Stimulated activated naive CD8-positive, alpha-beta T cell treated with anti-CD3 and anti-CD28 coated beads, Interleukin-15, amount 100 ng/mL, for 72 hours (primary cell): ENCODE data around the gene AKNA.

Experiments
- ATAC-seq: fragments of 150-1000 bp; cut with Tn5 transposase; 2 replicates; pipeline ENCODE4 v1.10.0; 2021; ENCODE audit warnings: mild to moderate bottlenecking, moderate library complexity
- DNase-seq, 2 donors: peaks; one replicate each; pipeline ENCODE4 v3.0.0; 2021 to 2022
- H3K27ac Mint-ChIP-seq, 2 donors: one replicate each; pipeline ENCODE4 v1.8.0; 2022; ENCODE audit warnings: mild to moderate bottlenecking in 2 of 2, mixed read lengths in 2 of 2, moderate library complexity in 2 of 2
- H3K27me3 Mint-ChIP-seq: one replicate; pipeline ENCODE4 v1.8.0; 2022; ENCODE audit warnings: mixed read lengths
- H3K4me1 Mint-ChIP-seq: one replicate; pipeline ENCODE4 v1.8.0; 2022; ENCODE audit warnings: mild to moderate bottlenecking, mixed read lengths
- H3K4me3 Mint-ChIP-seq, 2 donors: one replicate each; pipeline ENCODE4 v1.8.0; 2022; ENCODE audit warnings: mild to moderate bottlenecking in 2 of 2, mixed read lengths in 2 of 2, moderate library complexity in 1 of 2
- H3K9me3 Mint-ChIP-seq, 2 donors: one replicate each; pipeline ENCODE4 v1.8.0; 2022; ENCODE audit warnings: mixed read lengths in 2 of 2

Gene AKNA

GRCh38 chr9:114300846-114301797, 86.7 kb downstream of the AKNA start:
- DNase-seq = peak in 1 of 2 donors; percentile 3
- Mint-ChIP-seq H3K27ac (peak overlapping the region; percentile 69 to 96), H3K4me3 (no peak overlapping the region), H3K27me3 (no peaks in the 10 kb centered on the region), H3K9me3 (no peaks in the 10 kb centered on the region), H3K4me1 (peaks cover 9% of the 10 kb centered on the region)
- no peak for ATAC-seq

GRCh38 chr9:114300153-114300845, 87.5 kb downstream of the AKNA start:
- Mint-ChIP-seq H3K27me3 (no peaks in the 10 kb centered on the region), H3K4me1 (peaks cover under 1% of the 10 kb centered on the region), H3K4me3 (no peak overlapping the region), H3K27ac (peak overlapping the region in 1 of 2 donors; percentile 96), H3K9me3 (peaks cover 0 to 1% of the 10 kb centered on the region in 2 donors)
- DNase-seq = peak in 1 of 2 donors; percentile 1
- no peak for ATAC-seq

- DNase-seq = peak in 1 of 2 donors; percentile 5
- peaks cover 0 to 9% of the 10 kb centered on the region in 2 donors for H3K9me3 Mint-ChIP-seq
- H3K27ac Mint-ChIP-seq = no peak overlapping the region
- ATAC-seq = no peak
- no peaks in the 10 kb centered on the region for H3K4me1 Mint-ChIP-seq
- H3K27me3 Mint-ChIP-seq = no peaks in the 10 kb centered on the region
- no peak overlapping the region for H3K4me3 Mint-ChIP-seq
Observed at GRCh38 chr9:114299286-114300152, 88.3 kb downstream of the AKNA start.

- Mint-ChIP-seq H3K9me3 (peaks cover 0 to 10% of the 10 kb centered on the region in 2 donors), H3K4me1 (peaks cover under 1% of the 10 kb centered on the region), H3K4me3 (no peak overlapping the region), H3K27me3 (peaks cover 1% of the 10 kb centered on the region), H3K27ac (no peak overlapping the region)
- DNase-seq (no peak), ATAC-seq (no peak)
Observed at GRCh38 chr9:114296338-114296737, 91.4 kb downstream of the AKNA start.

GRCh38 chr9:114294664-114295063, 93.1 kb downstream of the AKNA start:
- H3K27ac Mint-ChIP-seq = no peak overlapping the region
- DNase-seq (no peak), ATAC-seq (no peak)
- no peak overlapping the region for H3K4me3 Mint-ChIP-seq
- H3K27me3 Mint-ChIP-seq = peaks cover 8% of the 10 kb centered on the region
- H3K9me3 Mint-ChIP-seq = peaks cover 0 to 10% of the 10 kb centered on the region in 2 donors
- H3K4me1 Mint-ChIP-seq = peaks cover 6% of the 10 kb centered on the region

GRCh38 chr9:114291886-114292590, 95.7 kb downstream of the AKNA start:
- ATAC-seq (no peak), DNase-seq (peak in 1 of 2 donors; percentile 4)
- no peak overlapping the region for H3K4me3 Mint-ChIP-seq
- no peak overlapping the region for H3K27ac Mint-ChIP-seq
- peaks cover 6% of the 10 kb centered on the region for H3K4me1 Mint-ChIP-seq
- H3K9me3 Mint-ChIP-seq = peaks cover 0 to 10% of the 10 kb centered on the region in 2 donors
- H3K27me3 Mint-ChIP-seq = peaks cover 8% of the 10 kb centered on the region

GRCh38 chr9:114291064-114291474, 96.7 kb downstream of the AKNA start:
- peak; percentile 41 for ATAC-seq
- Mint-ChIP-seq H3K27me3 (peaks cover 8% of the 10 kb centered on the region), H3K9me3 (peaks cover 0 to 10% of the 10 kb centered on the region in 2 donors), H3K27ac (no peak overlapping the region), H3K4me1 (peaks cover 6% of the 10 kb centered on the region), H3K4me3 (no peak overlapping the region)
- peak; percentile 58 to 65 for DNase-seq

- peaks cover 6% of the 10 kb centered on the region for H3K4me1 Mint-ChIP-seq
- peaks cover 8% of the 10 kb centered on the region for H3K27me3 Mint-ChIP-seq
- DNase-seq (peak in 1 of 2 donors; percentile 7), ATAC-seq (peak; percentile 22)
- H3K4me3 Mint-ChIP-seq = no peak overlapping the region
- no peak overlapping the region for H3K27ac Mint-ChIP-seq
- H3K9me3 Mint-ChIP-seq = peaks cover 0 to 10% of the 10 kb centered on the region in 2 donors
Observed at GRCh38 chr9:114290561-114290986, 97.2 kb downstream of the AKNA start.

GRCh38 chr9:114289571-114290481, 98.0 kb downstream of the AKNA start:
- DNase-seq = peak in 1 of 2 donors; percentile 7
- H3K9me3 Mint-ChIP-seq = peaks cover 0 to 5% of the 10 kb centered on the region in 2 donors
- ATAC-seq = peak; percentile 34
- H3K4me3 Mint-ChIP-seq = no peak overlapping the region
- H3K27ac Mint-ChIP-seq = no peak overlapping the region
- H3K27me3 Mint-ChIP-seq = peaks cover 8% of the 10 kb centered on the region
- H3K4me1 Mint-ChIP-seq = peaks cover 6% of the 10 kb centered on the region

- Mint-ChIP-seq H3K4me1 (peaks cover 6% of the 10 kb centered on the region), H3K9me3 (no peaks in the 10 kb centered on the region), H3K4me3 (no peak overlapping the region), H3K27me3 (peaks cover 8% of the 10 kb centered on the region), H3K27ac (no peak overlapping the region)
- ATAC-seq (no peak), DNase-seq (peak in 1 of 2 donors; percentile 5)
Observed at GRCh38 chr9:114289106-114289505, 98.7 kb downstream of the AKNA start.

- DNase-seq (peak in 1 of 2 donors; percentile 3), ATAC-seq (no peak)
- Mint-ChIP-seq H3K27me3 (peaks cover 8% of the 10 kb centered on the region), H3K27ac (no peak overlapping the region), H3K4me1 (peaks cover 6% of the 10 kb centered on the region), H3K4me3 (no peak overlapping the region), H3K9me3 (no peaks in the 10 kb centered on the region)
Observed at GRCh38 chr9:114288193-114289091, 99.3 kb downstream of the AKNA start.

GRCh38 chr9:114287763-114288192, 100.0 kb downstream of the AKNA start:
- ATAC-seq (no peak), DNase-seq (no peak)
- Mint-ChIP-seq H3K4me3 (no peak overlapping the region), H3K9me3 (no peaks in the 10 kb centered on the region), H3K27me3 (peaks cover 8% of the 10 kb centered on the region), H3K27ac (no peak overlapping the region), H3K4me1 (peaks cover 9% of the 10 kb centered on the region)
